ENCODE measurements around the gene GLI2. TPM values are rescaled to one million over a fixed set of nuclear protein-coding genes. Genes with fewer than 3 reads are reported as not detected.

GLI2 gene
- total RNA-seq, 3 donors from 2014 or later: 1.0 to 7.3 (median 1.3) TPM

DNA sequence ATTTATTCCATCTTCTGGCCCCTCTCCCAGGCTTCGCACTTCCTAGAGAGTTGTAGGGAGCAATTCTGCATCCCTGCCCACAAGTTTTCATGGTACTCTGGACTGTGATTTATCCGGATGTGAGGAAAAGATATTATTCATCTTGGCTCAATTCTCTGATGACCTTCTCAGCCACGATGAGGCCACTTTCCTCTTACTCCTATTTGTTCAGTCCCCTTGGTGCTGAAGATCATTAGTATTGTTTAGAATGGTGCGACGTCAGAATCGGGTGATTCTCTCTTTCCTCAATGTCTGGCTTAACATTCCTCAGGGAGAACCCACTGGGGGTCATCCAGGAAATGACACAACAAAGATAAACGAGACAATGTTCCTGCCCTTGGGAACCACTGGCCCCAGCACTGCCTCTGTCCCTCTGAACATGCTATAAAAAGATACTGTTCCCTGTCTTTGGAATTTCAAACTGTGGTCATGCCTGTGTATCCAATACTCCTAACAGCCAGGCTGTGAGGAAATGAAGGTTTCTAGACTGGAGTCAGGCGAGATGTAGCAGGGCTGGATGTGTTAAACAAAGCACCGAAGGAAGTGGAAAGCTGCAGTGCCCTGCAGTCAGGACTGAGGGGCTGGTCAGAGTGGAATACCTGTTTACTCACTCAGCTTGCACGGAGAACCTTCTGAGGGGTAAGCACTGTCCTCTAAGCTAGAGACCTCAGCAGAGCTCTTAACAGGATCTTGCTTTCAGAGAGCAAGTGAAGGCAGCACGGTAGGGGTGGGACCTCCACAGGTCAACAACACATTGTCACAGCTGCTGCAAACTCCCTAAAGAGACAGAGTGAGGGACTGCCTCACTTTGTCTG is 12.9 kb upstream of the GLI2 start:
- H3K4me1 ChIP-seq (ENCODE audit: low read depth): no peaks in the 10 kb centered on the region
- no peak for ATAC-seq
- TF ChIP-seq, protein P1, sequence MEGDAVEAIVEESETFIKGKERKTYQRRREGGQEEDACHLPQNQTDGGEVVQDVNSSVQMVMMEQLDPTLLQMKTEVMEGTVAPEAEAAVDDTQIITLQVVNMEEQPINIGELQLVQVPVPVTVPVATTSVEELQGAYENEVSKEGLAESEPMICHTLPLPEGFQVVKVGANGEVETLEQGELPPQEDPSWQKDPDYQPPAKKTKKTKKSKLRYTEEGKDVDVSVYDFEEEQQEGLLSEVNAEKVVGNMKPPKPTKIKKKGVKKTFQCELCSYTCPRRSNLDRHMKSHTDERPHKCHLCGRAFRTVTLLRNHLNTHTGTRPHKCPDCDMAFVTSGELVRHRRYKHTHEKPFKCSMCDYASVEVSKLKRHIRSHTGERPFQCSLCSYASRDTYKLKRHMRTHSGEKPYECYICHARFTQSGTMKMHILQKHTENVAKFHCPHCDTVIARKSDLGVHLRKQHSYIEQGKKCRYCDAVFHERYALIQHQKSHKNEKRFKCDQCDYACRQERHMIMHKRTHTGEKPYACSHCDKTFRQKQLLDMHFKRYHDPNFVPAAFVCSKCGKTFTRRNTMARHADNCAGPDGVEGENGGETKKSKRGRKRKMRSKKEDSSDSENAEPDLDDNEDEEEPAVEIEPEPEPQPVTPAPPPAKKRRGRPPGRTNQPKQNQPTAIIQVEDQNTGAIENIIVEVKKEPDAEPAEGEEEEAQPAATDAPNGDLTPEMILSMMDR (IDR thresholded peaks at IDR 0.05): no peak
- no peak overlapping the region for H3K4me3 ChIP-seq
- H3K9me3 ChIP-seq: no peaks in the 10 kb centered on the region
- intact Hi-C loops (cut with DNase I, micrococcal nuclease): no loop called here
- no peak for DNase-seq
- H3K36me3 ChIP-seq (ENCODE audit: low read depth): no peaks in the 10 kb centered on the region

GRCh38 chr2:120726245-120726644 is 9.4 kb upstream of the GLI2 start:
- no peak overlapping the region for H3K4me3 ChIP-seq
- TF ChIP-seq, protein P1 (IDR thresholded peaks at IDR 0.05): no peak
- DNase-seq: no peak
- no peaks in the 10 kb centered on the region for H3K9me3 ChIP-seq
- no peaks in the 10 kb centered on the region for H3K36me3 ChIP-seq (ENCODE audit: low read depth)
- intact Hi-C loops (cut with DNase I, micrococcal nuclease): no loop called here
- no peak for ATAC-seq
- no peaks in the 10 kb centered on the region for H3K4me1 ChIP-seq (ENCODE audit: low read depth)

DNA sequence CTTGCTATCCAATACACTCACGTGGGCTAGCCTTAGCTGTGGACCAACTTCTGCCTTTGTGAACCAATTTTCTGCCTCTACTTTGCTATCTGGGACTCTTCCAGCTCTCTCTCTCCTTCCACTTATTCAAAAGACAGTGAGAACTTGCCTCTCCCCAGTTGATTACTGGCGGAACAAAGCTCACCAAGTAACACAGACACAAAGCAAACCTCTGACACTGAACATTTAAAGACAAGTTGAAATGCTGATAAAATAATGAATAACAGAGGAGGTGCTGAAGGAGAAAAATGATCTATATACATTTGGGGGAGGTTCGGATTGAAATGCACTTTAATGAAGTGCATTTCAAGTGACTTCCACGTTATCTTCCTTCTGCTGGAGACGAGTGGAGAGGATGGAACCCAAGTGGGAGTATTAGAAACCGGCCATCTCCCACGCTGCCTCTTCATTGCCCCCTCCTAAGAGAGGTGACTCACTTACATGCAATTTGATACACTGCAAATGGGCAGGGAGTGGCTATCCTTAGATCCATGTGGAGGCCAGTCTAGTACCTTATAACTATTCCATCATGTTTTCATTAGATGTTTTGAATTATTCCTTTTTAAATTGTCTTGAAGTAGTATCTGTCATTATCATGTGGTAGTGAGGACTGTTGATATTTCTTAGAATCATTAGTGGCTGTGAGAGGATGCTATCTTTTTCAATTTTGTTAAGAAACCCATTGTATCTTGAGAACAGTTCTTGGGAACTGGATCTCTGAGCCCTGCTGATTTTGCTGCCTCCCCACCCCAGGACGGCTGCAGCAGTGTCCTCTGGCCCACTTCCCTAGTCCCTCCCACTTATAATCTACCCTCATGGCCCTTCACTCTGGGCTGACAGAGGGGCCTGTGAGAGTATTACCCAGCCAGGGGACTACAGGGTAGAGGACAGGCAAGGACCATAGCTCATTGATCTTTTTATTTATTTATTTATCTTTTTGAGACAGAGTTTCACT is 6.0 kb upstream of the GLI2 start:
- TF ChIP-seq, protein P1 (IDR thresholded peaks at IDR 0.05): no peak
- ATAC-seq (no peak), DNase-seq (no peak)
- Histone ChIP-seq H3K4me1 (ENCODE audit: low read depth) (no peaks in the 10 kb centered on the region), H3K9me3 (no peaks in the 10 kb centered on the region), H3K36me3 (ENCODE audit: low read depth) (no peaks in the 10 kb centered on the region), H3K4me3 (no peak overlapping the region)
- intact Hi-C loops (cut with DNase I, micrococcal nuclease): loop anchor here in 1 of 2 donors (10.0 kb wide), 1 partner anchor 105 kb away; no protein-coding TSS in a partner anchor

DNA sequence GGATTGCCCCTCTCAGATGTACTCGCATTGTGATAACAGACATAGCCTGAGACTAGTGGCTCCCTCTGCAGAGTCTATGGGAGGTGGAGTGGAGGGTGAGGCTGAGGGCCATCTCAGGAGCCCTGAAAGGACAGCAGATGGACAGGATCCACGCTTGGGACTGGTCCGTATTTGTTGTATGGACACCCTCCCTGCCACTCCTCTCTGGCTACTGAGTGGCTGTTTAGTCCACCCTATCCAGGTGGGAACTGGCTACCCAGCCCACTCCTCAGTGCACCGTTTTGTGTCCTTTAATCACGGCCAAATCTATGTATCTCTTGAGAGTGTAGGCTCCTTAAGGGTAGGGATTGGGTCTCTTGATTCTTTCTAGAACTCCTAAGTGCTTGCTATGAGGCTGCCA is 4.5 kb upstream of the GLI2 start:
- DNase-seq: no peak
- Histone ChIP-seq H3K4me1 (ENCODE audit: low read depth) (peaks cover 4% of the 10 kb centered on the region), H3K9me3 (no peaks in the 10 kb centered on the region), H3K36me3 (ENCODE audit: low read depth) (no peaks in the 10 kb centered on the region), H3K4me3 (no peak overlapping the region)
- ATAC-seq: no peak
- intact Hi-C loops (cut with DNase I, micrococcal nuclease): loop anchor here in 1 of 2 donors (10.0 kb wide), 1 partner anchor 104 kb away; no protein-coding TSS in a partner anchor
- TF ChIP-seq, protein P1 (IDR thresholded peaks at IDR 0.05): no peak

DNA sequence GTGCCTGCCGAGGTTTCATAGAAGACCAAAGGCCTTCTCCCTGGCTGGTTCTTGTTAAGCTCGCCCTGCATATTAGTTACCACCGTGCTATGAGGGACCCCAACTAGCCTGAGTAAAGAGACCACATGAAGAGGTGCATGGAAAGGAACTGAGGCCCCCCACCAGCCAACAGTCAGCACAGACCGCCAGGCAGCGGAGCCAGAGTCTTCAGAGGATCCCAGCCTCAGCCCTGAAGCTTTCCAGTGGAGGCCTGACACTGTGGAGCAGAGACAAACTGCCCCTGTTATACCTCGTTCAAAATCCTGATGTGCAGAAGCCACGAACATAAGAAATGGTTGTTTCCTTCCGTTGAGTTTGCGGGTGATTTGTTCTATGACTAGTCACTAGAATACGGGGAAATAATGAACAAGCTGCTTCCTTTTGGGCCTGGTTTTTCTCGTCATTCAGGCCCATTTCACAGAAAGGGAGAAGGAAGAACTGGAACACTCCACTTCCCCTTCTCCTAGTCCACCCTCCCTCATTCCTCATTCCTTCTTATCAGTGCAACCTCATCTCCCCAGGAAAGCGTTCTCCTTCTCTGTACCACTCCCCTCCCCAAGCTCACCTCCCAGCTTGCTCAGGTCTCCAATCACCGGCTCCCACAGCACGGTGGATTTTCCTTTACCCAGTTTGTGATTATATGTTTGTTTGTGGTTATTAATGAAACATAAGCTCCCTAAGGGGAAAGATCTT is 3.0 kb upstream of the GLI2 start:
- intact Hi-C loops (cut with DNase I, micrococcal nuclease): loop anchor here in 1 of 2 donors (10.0 kb wide), 1 partner anchor 102 kb away; no protein-coding TSS in a partner anchor
- DNase-seq (no peak), ATAC-seq (no peak)
- Histone ChIP-seq H3K36me3 (ENCODE audit: low read depth) (no peaks in the 10 kb centered on the region), H3K4me3 (no peak overlapping the region), H3K9me3 (no peaks in the 10 kb centered on the region), H3K4me1 (ENCODE audit: low read depth) (peaks cover 17% of the 10 kb centered on the region)
- TF ChIP-seq, protein P1 (IDR thresholded peaks at IDR 0.05): no peak

Data from mucosa of descending colon (tissue), 3 donors.